Eye (tissue), 1 donor: ENCODE results near the gene OR4E2.
"Not testable (repeated sequence)": the region's sequence is repeated elsewhere in the genome, so short reads cannot be mapped to it uniquely, and the experiment has no call there.

Experiments used
- DNase-seq: peaks from one replicate; pipeline ENCODE4 v3.0.0-alpha.2; 2015

Gene OR4E2

DNA sequence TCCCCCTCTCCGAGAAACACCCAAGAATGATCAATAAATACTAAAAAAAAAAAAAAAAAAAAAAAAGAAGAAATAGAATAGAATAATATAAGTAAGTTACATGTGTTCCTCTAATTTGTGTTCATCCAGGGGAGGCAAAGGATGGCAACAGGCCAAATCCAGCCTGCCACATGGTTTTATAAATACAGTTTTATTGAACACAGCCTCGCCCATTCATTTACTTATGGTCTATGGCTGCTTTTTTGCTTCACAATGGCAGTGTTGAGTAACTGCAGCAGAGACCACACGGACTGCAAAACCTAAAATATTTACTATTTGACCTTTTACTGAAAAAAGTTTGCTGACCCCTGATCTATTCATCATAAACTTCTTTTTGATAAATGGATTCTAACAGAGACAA is 44.9 kb downstream of the OR4E2 start:
- not testable (repeated sequence) for DNase-seq

- DNase-seq, result no peak
Observed at GRCh38 chr14:21699551-21699950, 45.9 kb downstream of the OR4E2 start.

DNA sequence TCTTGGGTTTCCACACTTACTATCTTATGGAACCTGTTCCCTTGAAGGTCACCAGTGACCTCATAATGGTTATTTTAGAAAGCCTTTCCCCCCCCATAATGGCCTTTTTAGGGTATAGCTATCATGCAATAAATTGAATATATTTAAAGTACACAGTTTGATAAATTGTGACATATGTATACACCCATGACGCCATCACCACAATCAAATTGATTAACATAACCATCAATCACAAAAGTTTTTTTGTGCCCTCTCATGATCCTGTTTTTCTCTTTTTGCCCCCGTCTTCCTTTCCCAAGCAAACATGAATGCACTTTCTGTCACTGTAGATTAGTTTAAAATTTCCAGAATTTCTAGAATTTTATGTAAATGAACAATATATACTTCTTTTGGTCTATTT is 48.7 kb downstream of the OR4E2 start:
- peak; percentile 77 for DNase-seq

DNA sequence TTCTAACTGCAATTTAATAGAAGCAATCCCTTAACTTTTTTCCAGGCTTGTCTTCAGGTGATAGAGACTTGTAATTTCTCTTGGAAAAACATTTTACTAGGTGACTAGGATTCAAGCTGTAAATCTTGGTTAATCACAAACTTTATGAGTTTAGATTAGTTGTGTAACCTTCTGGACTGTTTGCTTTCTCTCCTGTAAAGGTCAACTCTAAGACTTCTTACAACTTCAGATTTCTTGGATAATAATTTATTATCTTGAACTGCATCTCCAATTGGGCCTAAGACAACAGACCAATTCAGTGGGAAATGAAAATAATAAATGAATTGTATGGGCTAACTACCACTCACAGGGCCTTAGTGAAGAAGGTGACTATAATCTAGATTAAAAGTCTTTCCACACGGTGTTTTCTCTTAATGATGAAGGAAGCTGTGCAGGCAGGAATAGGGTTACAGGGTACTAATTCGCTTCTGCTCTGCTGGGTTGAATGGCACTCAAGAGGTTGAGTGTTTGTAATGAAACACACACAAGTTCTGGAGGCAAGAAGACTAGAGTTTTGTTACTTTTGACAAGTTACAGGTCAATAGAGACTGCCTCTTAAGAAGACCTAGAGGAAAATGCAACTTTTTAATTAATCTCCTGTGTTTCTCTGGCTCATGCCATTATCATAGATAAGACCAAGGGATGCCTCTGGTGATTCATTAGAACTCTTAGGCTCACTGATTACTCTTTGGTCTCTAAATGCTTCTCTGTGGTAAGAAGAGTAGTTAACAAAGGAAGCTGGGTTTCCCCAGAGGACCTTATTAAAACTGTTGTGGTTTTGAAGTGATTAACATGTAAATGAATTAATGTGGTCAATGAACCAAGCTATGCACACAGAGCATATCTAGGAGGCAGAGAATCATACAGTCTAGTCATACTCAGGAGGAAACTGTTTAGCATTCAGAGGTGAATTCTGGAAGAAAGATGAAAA is 50.0 kb downstream of the OR4E2 start:
- DNase-seq, result peak; percentile 44

DNA sequence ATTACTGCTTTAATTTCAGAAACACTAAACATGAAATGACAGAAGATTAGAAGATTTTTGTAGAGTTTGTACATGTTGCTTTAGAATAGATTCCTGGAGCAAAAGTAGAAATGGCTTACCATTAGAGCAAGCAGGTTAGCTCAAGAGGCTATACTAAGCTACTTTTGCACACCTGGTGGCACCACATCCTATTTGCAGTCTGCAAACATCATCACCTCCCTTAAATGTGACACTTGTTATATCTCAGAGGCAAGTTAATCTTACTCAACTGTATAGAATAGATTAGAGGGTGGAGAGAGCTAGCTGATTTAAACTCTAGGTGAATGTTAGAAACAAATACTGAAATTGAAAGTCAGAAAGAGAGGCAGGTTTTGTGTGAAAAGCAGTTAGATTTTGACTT is 50.7 kb downstream of the OR4E2 start:
- no peak for DNase-seq

- peak; percentile 72 for DNase-seq
Observed at GRCh38 chr14:21711360-21711961, 57.8 kb downstream of the OR4E2 start.

- DNase-seq, result peak; percentile 16
Observed at GRCh38 chr14:21712036-21712435, 58.4 kb downstream of the OR4E2 start.

GRCh38 chr14:21714318-21714929 is 60.8 kb downstream of the OR4E2 start:
- DNase-seq, result no peak
